ENCODE measurements around the gene FKBP2.

The FKBP2 gene

GRCh38 chr11:64219755-64220154 is 21.1 kb upstream of the FKBP2 start:
- no peak for DNase-seq

- no peak for DNase-seq
Observed at GRCh38 chr11:64220271-64220670, 20.6 kb upstream of the FKBP2 start.

DNA sequence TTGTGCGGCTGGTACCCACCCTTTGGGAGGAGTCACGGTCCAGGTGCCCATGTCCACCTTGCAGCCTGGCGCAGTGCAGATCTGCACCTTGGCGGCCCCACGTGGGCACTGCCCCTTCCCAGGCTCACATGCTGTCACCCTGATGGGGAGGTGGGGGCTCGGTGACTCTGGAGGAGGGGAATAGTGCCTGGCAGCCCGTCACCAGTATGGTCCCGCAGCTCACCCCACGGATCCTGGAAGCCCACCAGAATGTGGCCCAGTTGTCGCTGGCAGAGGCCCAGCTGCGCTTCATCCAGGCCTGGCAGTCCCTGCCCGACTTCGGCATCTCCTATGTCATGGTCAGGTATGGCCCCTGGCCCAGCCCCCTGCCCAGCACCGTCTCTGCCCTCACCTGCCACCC is 20.1 kb upstream of the FKBP2 start:
- DNase-seq, result no peak

DNA sequence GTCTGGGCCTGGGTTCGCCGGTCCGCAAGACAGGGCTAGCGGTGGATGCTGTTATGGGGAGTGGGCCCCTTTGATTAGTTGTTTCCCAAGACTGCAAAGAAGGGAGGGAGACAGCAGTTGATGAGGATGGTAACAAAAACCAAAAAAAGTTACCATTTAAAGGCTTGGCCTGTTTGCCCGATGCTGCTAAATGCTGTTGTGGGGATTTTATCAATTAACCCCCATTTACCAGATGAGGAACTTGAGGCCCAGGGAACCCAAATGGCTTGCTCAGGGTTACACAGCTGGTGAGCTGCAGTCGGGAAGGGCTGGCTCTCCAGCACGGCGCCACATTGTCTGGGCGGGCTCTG is 18.3 kb upstream of the FKBP2 start:
- no peak for DNase-seq

DNA sequence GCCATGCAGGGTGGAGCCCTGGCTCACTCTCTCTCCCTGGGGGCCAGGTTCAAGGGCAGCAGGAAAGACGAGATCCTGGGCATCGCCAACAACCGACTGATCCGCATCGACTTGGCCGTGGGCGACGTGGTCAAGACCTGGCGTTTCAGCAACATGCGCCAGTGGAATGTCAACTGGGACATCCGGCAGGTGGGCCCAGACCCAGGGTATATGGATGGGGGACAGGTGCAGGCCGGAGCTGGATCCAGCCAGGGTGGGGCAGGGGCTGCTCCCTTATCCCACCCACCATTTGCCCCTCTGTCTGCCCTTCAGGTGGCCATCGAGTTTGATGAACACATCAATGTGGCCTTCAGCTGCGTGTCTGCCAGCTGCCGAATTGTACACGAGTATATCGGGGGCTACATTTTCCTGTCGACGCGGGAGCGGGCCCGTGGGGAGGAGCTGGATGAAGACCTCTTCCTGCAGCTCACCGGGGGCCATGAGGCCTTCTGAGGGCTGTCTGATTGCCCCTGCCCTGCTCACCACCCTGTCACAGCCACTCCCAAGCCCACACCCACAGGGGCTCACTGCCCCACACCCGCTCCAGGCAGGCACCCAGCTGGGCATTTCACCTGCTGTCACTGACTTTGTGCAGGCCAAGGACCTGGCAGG is 17.8 kb upstream of the FKBP2 start:
- no peak for DNase-seq

- DNase-seq, result no peak
Observed at GRCh38 chr11:64224151-64224890, 16.6 kb upstream of the FKBP2 start.

- no peak for DNase-seq
Observed at GRCh38 chr11:64224891-64225607, 15.8 kb upstream of the FKBP2 start.

GRCh38 chr11:64225608-64226506 is 15.0 kb upstream of the FKBP2 start, which contains the start of the genes NUDT22 and TRPT1:
Gene NUDT22 (plus strand): TSS chr11:64226274. CDS start chr11:64226653, 379 bp downstream.
Gene TRPT1 (minus strand): TSS chr11:64226186. CDS start chr11:64225860, 326 bp downstream.
- DNase-seq, result peak; percentile 95 to 97

- peak; percentile 61 to 75 for DNase-seq
Observed at GRCh38 chr11:64226507-64227051, 14.3 kb upstream of the FKBP2 start.

DNA sequence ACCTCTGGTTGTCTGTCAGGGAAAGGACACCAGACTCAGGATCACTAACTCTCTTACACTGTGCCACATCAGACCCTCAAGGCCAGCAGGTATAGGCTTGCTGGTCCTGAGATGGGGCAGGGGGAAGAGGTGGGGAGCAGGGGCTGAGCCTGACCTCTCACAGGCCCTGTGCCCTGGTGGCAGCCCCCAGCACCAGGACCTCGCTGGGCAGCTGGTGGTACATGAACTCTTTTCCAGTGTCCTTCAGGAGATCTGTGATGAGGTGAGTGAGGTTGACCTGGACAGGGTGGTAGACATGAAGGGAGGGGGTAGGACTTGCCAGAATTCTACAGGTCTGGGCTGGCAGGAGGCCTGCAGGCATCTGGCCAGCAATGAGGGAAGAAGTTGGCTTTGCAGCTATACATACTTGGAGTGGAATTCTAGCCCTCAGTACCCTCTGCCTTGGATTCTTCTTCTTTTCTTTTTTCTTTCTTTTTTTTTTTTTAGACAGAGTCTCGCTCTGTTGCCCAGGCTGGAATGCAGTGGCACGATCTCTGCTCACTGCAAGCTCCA is 13.4 kb upstream of the FKBP2 start:
- DNase-seq, result no peak

GRCh38 chr11:64229090-64229743 is 11.7 kb upstream of the FKBP2 start:
- DNase-seq, result no peak

- no peak for DNase-seq
Observed at GRCh38 chr11:64229744-64230170, 11.1 kb upstream of the FKBP2 start.

- peak; percentile 90 to 92 for DNase-seq
Observed at GRCh38 chr11:64230171-64230984, 10.5 kb upstream of the FKBP2 start, which contains the start of gene DNAJC4. Gene DNAJC4 (plus strand): TSS chr11:64230548. CDS start chr11:64230855, 307 bp downstream.

GRCh38 chr11:64230985-64231365 is 9.9 kb upstream of the FKBP2 start:
- no peak for DNase-seq

- no peak for DNase-seq
Observed at GRCh38 chr11:64231546-64231945, 9.3 kb upstream of the FKBP2 start.

GRCh38 chr11:64232182-64232966 is 8.5 kb upstream of the FKBP2 start:
- DNase-seq, result no peak

DNA sequence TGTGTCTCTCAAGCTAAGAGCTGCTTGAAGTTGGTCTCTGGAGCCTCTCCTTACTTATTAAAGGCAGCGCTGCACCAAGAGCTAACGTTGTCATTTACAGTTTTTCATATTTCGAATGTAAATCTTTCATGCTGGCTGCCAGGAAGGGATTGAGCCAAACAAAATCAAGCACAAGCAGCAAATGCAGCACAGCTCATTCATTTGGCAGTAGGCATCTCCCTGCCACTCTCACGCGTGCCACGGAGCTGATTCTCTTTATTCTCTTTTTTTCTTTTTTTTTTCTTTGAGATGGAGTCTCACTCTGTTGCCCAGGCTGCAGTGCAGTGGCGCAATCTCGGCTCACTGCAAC is 8.0 kb upstream of the FKBP2 start:
- no peak for DNase-seq

GRCh38 chr11:64233913-64234586 is 6.8 kb upstream of the FKBP2 start, which contains the start of gene VEGFB:
Gene VEGFB (plus strand): TSS chr11:64234584. CDS start chr11:64234834, 250 bp downstream.
- DNase-seq, result peak; percentile 70 to 78

All from stimulated activated CD4-positive, alpha-beta T cell treated with anti-CD3 and anti-CD28 coated beads, Interleukin-2, amount 100 ng/mL, for 24 hours (primary cell).